IMR-90 (cell line): Measurements from ENCODE around the gene MYO9A. TPM values are rescaled to one million over a fixed set of nuclear protein-coding genes. Genes with fewer than 3 reads are reported as not detected.
"Not testable (repeated sequence)": the region's sequence is repeated elsewhere in the genome, so short reads cannot be mapped to it uniquely, and the experiment has no call there.

Experiments
- ATAC-seq: fragments of 200-7000 bp; cut with Tn5 transposase; 2 replicates; pipeline ENCODE4 v1.9.1; 2020; ENCODE audit warnings: low read depth, mild to moderate bottlenecking, moderate library complexity
- BruUV-seq: library from RNA; stranded (reverse); fragments of 400-500 nt; replicated peaks from 2 replicates; lab custom pipeline; 2021; lab: Mats Ljungman, UMichigan
- CTCF ChIA-PET: fragments of 300-600 bp; formaldehyde crosslinking; extraction: SDS; loops from one replicate; lab custom pipeline; 2021; ENCODE audit warnings: antibody characterized with exemption; lab: Yijun Ruan, JAX
- POLR2A ChIA-PET: fragments of 300-600 bp; sonication (Branson Sonifier 250); formaldehyde crosslinking; loops from one replicate; lab custom pipeline; 2022; ENCODE audit warnings: antibody characterized with exemption; ENCODE audit not compliant: unreplicated experiment; lab: Charles Lee
- DNase-seq: peaks from one replicate; pipeline ENCODE4 v3.0.0; 2013
- H2AFZ ChIP-seq: replicated peaks from 2 replicates; pipeline ENCODE3; 2013; ENCODE audit warnings: low read length, mild to moderate bottlenecking; ENCODE audit not compliant: poor library complexity
- H2AK5ac ChIP-seq: 2 replicates; pipeline ENCODE4 v1.6.1; 2013; ENCODE audit warnings: low read depth, low read length, inconsistent platforms
- H2AK9ac ChIP-seq: replicated peaks from 2 replicates; pipeline ENCODE3; 2013; ENCODE audit warnings: mild to moderate bottlenecking, low read depth, low read length, moderate library complexity; ENCODE audit not compliant: poor library complexity
- H2BK120ac ChIP-seq: 2 replicates; pipeline ENCODE4 v1.6.1; 2013; ENCODE audit warnings: low read depth, low read length, inconsistent platforms
- H2BK15ac ChIP-seq: 3 replicates; pipeline ENCODE4 v1.6.1; 2013; ENCODE audit warnings: low read depth, low read length, inconsistent platforms
- H2BK20ac ChIP-seq: 2 replicates; pipeline ENCODE4 v1.6.1; 2013; ENCODE audit warnings: low read depth, mild to moderate bottlenecking, inconsistent platforms, low read length, moderate library complexity
- H2BK5ac ChIP-seq: 2 replicates; pipeline ENCODE4 v1.6.1; 2013; ENCODE audit warnings: mild to moderate bottlenecking, low read depth, low read length, inconsistent platforms; ENCODE audit not compliant: poor library complexity, severe bottlenecking
- H3K14ac ChIP-seq: replicated peaks from 2 replicates; pipeline ENCODE4 v1.6.1; 2013; ENCODE audit warnings: low read depth, low read length, inconsistent platforms
- H3K18ac ChIP-seq: 2 replicates; pipeline ENCODE4 v1.6.1; 2013; ENCODE audit warnings: low read depth, low read length, control low read depth
- H3K23ac ChIP-seq: 2 replicates; pipeline ENCODE4 v1.6.1; 2013; ENCODE audit warnings: low read depth, low read length, inconsistent platforms
- H3K27ac ChIP-seq: 2 replicates; pipeline ENCODE4 v1.5.1; 2013; ENCODE audit warnings: mild to moderate bottlenecking, control low read depth, low read length; ENCODE audit not compliant: insufficient read depth
- H3K27me3 ChIP-seq: 2 replicates; pipeline ENCODE4 v1.6.1; 2013; ENCODE audit warnings: low read length; ENCODE audit not compliant: control insufficient read depth, insufficient read depth
- H3K36me3 ChIP-seq: 2 replicates; pipeline ENCODE4 v1.6.1; 2013; ENCODE audit warnings: low read length, mixed read lengths; ENCODE audit not compliant: control insufficient read depth, insufficient read depth
- H3K4ac ChIP-seq: 2 replicates; pipeline ENCODE4 v1.6.1; 2013; ENCODE audit warnings: low read depth, low read length, inconsistent platforms
- H3K4me1 ChIP-seq: 2 replicates; pipeline ENCODE4 v1.6.1; 2013; ENCODE audit warnings: low read length, mixed read lengths; ENCODE audit not compliant: control insufficient read depth, insufficient read depth
- H3K4me2 ChIP-seq: 2 replicates; pipeline ENCODE4 v1.6.1; 2013; ENCODE audit warnings: low read depth, mild to moderate bottlenecking, control low read depth, low read length, moderate library complexity
- H3K4me3 ChIP-seq: 2 replicates; pipeline ENCODE4 v1.5.1; 2013; ENCODE audit warnings: low read depth, mild to moderate bottlenecking, control low read depth, low read length, moderate library complexity; ENCODE audit not compliant: insufficient read depth
- H3K56ac ChIP-seq: 2 replicates; pipeline ENCODE4 v1.6.1; 2013; ENCODE audit warnings: low read length, inconsistent platforms; ENCODE audit not compliant: insufficient read depth; ENCODE audit errors: extremely low read depth
- H3K79me1 ChIP-seq, 2 experiments: 2 replicates each; pipeline ENCODE4 v1.6.1; 2013; ENCODE audit warnings: low read length in 2 of 2, inconsistent platforms in 1 of 2, low read depth in 1 of 2
- H3K9ac ChIP-seq: 2 replicates; pipeline ENCODE4 v1.6.1; 2013; ENCODE audit warnings: low read depth, low read length, control low read depth
- H3K9me1 ChIP-seq: 2 replicates; pipeline ENCODE4 v1.6.1; 2013; ENCODE audit warnings: low read length, inconsistent platforms; ENCODE audit not compliant: insufficient read depth
- H3K9me3 ChIP-seq: 2 replicates; pipeline ENCODE4 v1.6.1; 2013; ENCODE audit warnings: low read length; ENCODE audit not compliant: control insufficient read depth, insufficient read depth
- H4K20me1 ChIP-seq: 2 replicates; pipeline ENCODE4 v1.6.1; 2013; ENCODE audit warnings: low read length, inconsistent platforms; ENCODE audit not compliant: insufficient read depth
- H4K5ac ChIP-seq: 2 replicates; pipeline ENCODE4 v1.6.1; 2013; ENCODE audit warnings: mild to moderate bottlenecking, low read depth, low read length, control low read depth
- H4K8ac ChIP-seq, 2 experiments: 2 replicates each; pipeline ENCODE4 v1.6.1; 2013; ENCODE audit warnings: low read depth in 2 of 2, low read length in 2 of 2, control low read depth in 1 of 2, inconsistent platforms in 1 of 2
- H4K91ac ChIP-seq: 2 replicates; pipeline ENCODE4 v1.6.1; 2013; ENCODE audit warnings: low read depth, low read length, inconsistent platforms; ENCODE audit not compliant: insufficient read depth
- WGBS, 2 experiments: methylation state at CpG; one replicate each; pipeline versions ENCODE4 v1.1.5 to v1.1.7; 2013; ENCODE audit warnings: missing lambda C conversion rate in 2 of 2; ENCODE audit not compliant: insufficient read length in 1 of 2; ENCODE audit errors: extremely low coverage in 2 of 2; 5-methylcytosine and 5-hydroxymethylcytosine counted together
- dilution Hi-C: fragments of 300-500 bp; cut with HindIII; formaldehyde crosslinking; loops from one replicate; pipeline ENCODE4 v1.14.3; 2018; ENCODE audit warnings: low sequenced_read_pairs; ENCODE audit not compliant: unreplicated experiment
- in situ Hi-C: fragments of 300-500 bp; cut with MboI; formaldehyde crosslinking; loops from 3 replicates; pipeline ENCODE4 v1.14.3; 2019; ENCODE audit warnings: low sequenced_read_pairs, inconsistent platforms, mixed read lengths
- intact Hi-C: fragments of 100-400 bp; cut with micrococcal nuclease; formaldehyde crosslinking; loops from 2 replicates; pipeline ENCODE4 v1.10.0; 2022
- polyA plus RNA-seq, 3 experiments: library from polyadenylated mRNA; depleted of rRNA; stranded (reverse); fragments of >200 nt; gene quantifications; 2 replicates each; pipeline ENCODE4 v1.2.3, GENCODE V29; 2012; ENCODE audit warnings: low replicate concordance in 1 of 3
- total RNA-seq: library from RNA; depleted of rRNA; stranded (reverse); fragments of >200 nt; gene quantifications from 2 replicates; pipeline ENCODE4 v1.2.3, GENCODE V29; 2012

MYO9A gene
- total and polyA plus RNA-seq, 2 of the 4 experiments (the other 2 are of a cell fraction) = 6.0 to 49.5 TPM

- no CpG with 5 or more reads among the region's 4 CpGs for WGBS, 2 experiments
- H3K14ac ChIP-seq, ATAC-seq, H3K4me2 ChIP-seq, H2AK5ac ChIP-seq, H2BK15ac ChIP-seq, H2BK20ac ChIP-seq, H2AFZ ChIP-seq, H3K36me3 ChIP-seq, H3K79me1 ChIP-seq, H3K9ac ChIP-seq, H2AK9ac ChIP-seq, H3K4me3 ChIP-seq, H4K8ac ChIP-seq, H3K27ac ChIP-seq, H4K5ac ChIP-seq, in situ Hi-C loops, H4K91ac ChIP-seq, H3K4ac ChIP-seq, H3K27me3 ChIP-seq, intact Hi-C loops, DNase-seq, BruUV-seq, H3K56ac ChIP-seq, H3K9me1 ChIP-seq, H4K20me1 ChIP-seq, H3K9me3 ChIP-seq, H3K23ac ChIP-seq, H3K18ac ChIP-seq, POLR2A ChIA-PET, H2BK120ac ChIP-seq, dilution Hi-C loops, H2BK5ac ChIP-seq, H3K4me1 ChIP-seq: not testable (repeated sequence)
- CTCF ChIA-PET = interaction anchor here (1.0 kb wide), 1 partner anchor 15 kb away, joined by 3 read pairs; no protein-coding TSS in a partner anchor
These were observed 259.7 kb downstream of the MYO9A start for GRCh38 chr15:71858232-71858631.
